Spinal cord (tissue), 10 donors: Measurements from ENCODE around the gene PTDSS2. TPM values are rescaled to one million over a fixed set of nuclear protein-coding genes. Genes with fewer than 3 reads are reported as not detected.

Experiments
- DNase-seq, 6 donors: peaks; one replicate each; pipeline versions ENCODE4 v3.0.0 to v3.0.0-alpha.2; 2013 to 2015; ENCODE audit warnings: low spot score in 6 of 6, low read depth in 4 of 6
- H3K27ac ChIP-seq: one replicate; pipeline ENCODE4 v1.5.1; 2013; ENCODE audit warnings: low read depth, low read length, control low read depth
- H3K27me3 ChIP-seq: one replicate; pipeline ENCODE4 v1.6.1; 2013; ENCODE audit warnings: low read length; ENCODE audit not compliant: control insufficient read depth, insufficient read depth
- H3K36me3 ChIP-seq: one replicate; pipeline ENCODE4 v1.6.1; 2013; ENCODE audit warnings: low read length; ENCODE audit not compliant: control insufficient read depth, insufficient read depth
- H3K4me1 ChIP-seq: one replicate; pipeline ENCODE4 v1.6.1; 2013; ENCODE audit warnings: low read length; ENCODE audit not compliant: control insufficient read depth, insufficient read depth
- H3K4me3 ChIP-seq: one replicate; pipeline ENCODE4 v1.5.1; 2013; ENCODE audit warnings: low read depth, low read length, control low read depth
- H3K9me3 ChIP-seq: one replicate; pipeline ENCODE4 v1.6.1; 2013; ENCODE audit warnings: low read length; ENCODE audit not compliant: control insufficient read depth, insufficient read depth
- WGBS: methylation state at CpG from one replicate; pipeline ENCODE4 v1.1.5; 2013; ENCODE audit warnings: missing lambda C conversion rate; ENCODE audit not compliant: insufficient coverage; 5-methylcytosine and 5-hydroxymethylcytosine counted together
- polyA plus RNA-seq, 2 donors: library from polyadenylated mRNA; unstranded; fragments of 120-200 nt; gene quantifications; one replicate each; pipeline ENCODE4 v1.2.1, GENCODE V29; 2013; ENCODE audit not compliant: insufficient read length in 2 of 2
- total RNA-seq, 2 donors: library from RNA; depleted of rRNA in 1 of 2; stranded (reverse); fragments of 120-200 nt in 1 of 2; fragments of >200 nt in 1 of 2; gene quantifications; one replicate each; pipeline versions ENCODE4 v1.2.3 to v1.2.4, GENCODE V29; 2013 to 2014
- donor health status: healthy.

PTDSS2 gene
- total and polyA plus RNA-seq, 4 donors, result 17.9 to 62.7 (median 40.2) TPM

DNA sequence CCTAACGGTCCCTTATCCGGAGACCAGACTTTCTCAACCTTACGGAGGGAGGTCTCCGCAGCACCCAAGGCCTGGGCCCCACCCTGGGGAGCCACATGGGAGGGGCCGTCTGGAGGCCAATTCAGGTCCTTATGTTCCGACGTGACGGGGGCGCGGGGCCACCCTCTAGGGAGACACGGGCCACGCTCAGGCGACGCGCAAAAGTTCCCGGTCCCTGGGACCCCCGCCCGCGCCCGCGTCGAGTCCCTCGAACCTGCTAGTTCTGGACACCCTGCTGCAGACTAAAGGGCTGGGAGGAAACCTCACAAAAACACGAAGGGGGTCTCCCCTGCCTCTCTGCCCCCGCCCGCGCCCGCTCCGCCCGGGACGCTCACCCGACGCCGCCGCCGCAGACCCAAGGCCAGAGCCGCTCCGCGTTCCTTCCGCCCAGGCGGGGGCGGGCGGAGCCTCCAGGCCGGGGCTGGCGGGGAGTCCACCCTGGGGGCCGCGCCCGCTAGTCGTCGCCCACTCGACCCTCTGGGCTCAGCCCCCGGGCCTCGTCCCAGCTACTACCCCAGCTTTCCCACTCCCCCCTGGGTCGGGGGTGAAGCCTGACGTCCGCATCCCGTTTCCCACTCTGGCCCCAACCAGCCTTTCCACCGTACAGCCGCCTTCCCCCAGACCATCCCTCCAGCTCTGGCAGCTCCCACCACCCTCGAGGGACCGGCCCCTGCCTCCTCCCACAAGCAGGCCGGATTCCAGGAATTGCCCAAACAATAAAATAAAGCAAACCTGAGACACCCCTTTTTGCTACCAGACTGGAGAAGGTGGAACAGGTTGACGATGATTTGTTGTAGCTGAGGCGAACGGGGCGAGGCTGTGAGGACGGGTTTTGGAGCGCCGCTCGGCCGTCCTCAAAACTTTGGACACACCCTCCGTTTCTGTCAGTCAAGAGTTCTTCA lies 54.2 kb downstream of the PTDSS2 start:
- Histone ChIP-seq H3K9me3 (no peaks in the 10 kb centered on the region), H3K4me1 (peaks cover 47% of the 10 kb centered on the region), H3K27ac (peak overlapping the region; percentile 40), H3K27me3 (no peaks in the 10 kb centered on the region), H3K36me3 (peaks cover 54% of the 10 kb centered on the region), H3K4me3 (peak overlapping the region; percentile 27)
- no peak for DNase-seq
- WGBS, result 23% methylated on average over 70 of the region's 72 CpGs

DNA sequence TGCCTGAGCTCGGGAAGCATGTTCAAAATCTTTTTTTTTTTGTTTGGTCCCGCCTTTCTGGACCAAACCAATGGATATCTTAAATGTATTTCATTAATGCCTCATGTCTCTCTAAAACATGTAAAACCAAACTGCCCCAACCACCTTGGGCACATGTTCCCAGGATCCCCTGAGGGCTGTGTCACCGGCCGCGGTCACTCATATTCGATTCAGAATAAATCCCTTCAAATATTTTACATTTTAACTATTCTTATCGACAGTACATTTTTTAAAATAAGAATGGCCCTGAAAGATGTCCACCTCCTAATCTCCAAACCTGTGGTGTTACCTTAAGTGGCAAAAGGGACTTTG lies 54.9 kb downstream of the PTDSS2 start:
- Histone ChIP-seq H3K36me3 (peaks cover 54% of the 10 kb centered on the region), H3K4me3 (peak overlapping the region; percentile 27), H3K9me3 (no peaks in the 10 kb centered on the region), H3K27ac (no peak overlapping the region), H3K4me1 (peaks cover 47% of the 10 kb centered on the region), H3K27me3 (no peaks in the 10 kb centered on the region)
- 60% methylated on average over 1 of the region's 7 CpGs for WGBS
- DNase-seq, result no peak

DNA sequence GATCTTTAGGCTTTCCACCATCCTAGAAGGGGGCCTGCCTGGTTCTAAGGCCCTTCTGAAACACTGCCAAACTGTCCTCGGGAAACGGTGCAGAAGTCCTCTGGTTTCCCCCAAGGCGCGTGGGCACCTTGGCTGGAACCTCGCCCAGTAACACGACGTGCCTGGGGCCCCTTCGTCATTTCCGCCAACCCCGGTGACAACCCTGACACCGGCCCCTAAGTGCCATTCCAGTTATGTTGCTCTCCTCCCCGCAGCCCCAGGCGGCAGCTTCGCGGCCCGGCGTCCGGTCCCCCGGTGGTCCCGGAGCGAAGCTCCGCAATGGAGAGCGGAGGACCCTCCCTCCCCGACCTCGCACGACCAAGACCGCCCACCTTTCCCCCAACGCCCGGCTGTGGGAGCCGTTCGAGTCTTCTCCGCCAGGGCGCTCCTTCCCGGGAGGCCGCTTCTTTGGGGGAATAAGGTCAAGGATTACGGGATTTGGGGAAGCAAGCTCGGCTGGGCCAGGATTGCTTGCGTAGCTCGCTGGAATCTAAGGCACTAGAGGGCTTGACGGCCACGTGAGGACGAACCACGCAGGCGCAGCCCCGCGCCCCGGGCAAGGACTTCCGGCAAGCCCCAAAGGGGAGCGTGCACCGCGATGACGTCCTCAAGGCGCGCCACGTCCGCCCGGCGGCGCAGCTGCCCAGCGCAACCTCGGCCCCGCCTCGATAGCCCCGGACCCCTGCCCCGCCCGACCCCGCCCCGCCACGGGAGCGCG lies 56.3 kb downstream of the PTDSS2 start:
- DNase-seq, result peak; percentile 88 to 99 (median 92)
- Histone ChIP-seq H3K27me3 (no peaks in the 10 kb centered on the region), H3K27ac (peak overlapping the region; percentile 99), H3K36me3 (peaks cover 51% of the 10 kb centered on the region), H3K4me1 (peaks cover 47% of the 10 kb centered on the region), H3K4me3 (peak overlapping the region; percentile 98), H3K9me3 (no peaks in the 10 kb centered on the region)
- WGBS, result 0% methylated on average over 65 of the region's 71 CpGs

DNA sequence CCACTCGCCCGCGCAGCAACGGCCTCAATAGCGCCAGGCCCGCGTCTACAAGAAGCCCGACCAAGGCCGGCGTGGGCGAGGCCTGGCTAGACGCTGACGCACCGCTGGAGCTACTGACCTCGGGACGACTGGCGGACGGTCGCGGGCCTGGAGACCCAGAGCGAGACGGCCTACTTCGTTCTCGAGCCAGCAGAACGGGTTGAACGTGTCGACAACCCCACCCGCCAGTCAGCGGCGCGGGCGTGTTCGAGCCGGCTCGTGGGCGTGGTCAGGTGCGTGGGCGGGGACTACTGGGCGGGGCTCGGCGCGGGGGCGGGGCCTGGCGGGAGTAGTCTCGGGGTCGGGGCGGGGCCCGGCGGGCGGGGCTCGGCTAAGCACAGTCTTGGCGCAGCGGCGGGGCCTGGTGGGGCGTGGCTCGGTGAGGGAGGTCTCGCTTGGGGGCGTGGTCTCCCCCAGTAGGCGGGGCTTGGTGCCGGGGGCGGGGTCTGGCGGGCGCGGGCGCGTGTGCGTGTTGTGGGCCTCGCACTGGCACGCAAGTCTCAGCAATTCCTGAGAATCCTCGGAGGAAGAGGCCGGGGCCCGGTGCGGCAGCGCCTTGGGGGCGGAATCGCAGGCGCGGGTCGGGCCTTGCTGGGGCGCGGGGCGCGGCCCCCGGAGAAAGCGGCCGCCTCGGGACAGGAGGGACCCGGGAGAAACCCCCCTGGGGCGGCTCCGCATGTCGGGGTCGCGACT lies 57.1 kb downstream of the PTDSS2 start, which contains the start of gene RNH1:
TSS of gene RNH1 (minus strand) at position 248 of the 732 bp plus-strand sequence. CDS start 5,080 bp downstream, outside the sequence.
- DNase-seq, result peak in 5 of 6 donors; percentile 78 to 98 (median 89)
- peak within 1 kb of the TSS; percentile 99 for H3K27ac ChIP-seq

DNA sequence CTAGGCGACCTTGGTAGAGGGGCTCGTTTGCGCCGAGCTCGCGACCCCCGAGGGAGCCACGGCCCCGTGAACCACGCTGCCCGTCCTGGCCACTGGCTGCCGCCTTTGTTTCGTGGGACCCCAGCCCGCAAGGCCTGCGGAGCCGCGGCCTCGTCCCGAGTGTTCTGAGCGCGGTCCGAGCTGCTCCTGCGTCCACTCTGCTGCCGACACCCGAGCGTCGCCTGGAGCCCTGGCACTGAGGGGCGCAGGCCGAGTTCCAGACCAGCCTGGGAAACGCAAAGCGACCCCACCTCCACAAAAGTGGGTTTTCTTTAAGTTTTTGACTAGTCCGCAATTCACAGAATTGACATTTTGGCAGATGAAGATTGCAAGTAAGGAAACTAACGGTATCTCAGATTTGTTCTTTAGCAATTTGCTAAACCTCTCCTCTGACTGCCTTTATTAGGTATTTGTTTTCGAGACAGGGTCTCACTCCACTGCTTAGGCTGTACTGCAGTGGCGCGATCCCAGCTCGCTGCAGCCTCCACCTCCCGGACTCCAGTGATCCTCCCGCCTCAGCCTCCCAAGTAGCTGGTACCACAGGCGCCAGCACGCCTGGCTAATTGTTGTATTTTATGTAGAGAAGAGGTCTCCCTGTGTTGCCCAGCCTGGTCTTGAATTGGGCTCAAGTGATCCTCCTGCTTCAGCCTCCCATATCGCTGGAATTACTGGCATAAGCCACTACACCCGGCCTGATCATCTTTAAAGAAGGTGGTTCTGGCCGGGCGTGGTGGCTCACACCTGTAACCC lies 57.8 kb downstream of the PTDSS2 start:
- peaks cover 37% of the 10 kb centered on the region for H3K4me1 ChIP-seq
- H3K27ac ChIP-seq, result peak overlapping the region; percentile 64
- H3K4me3 ChIP-seq, result peak overlapping the region; percentile 98
- DNase-seq, result peak in 1 of 6 donors; percentile 5
- no peaks in the 10 kb centered on the region for H3K9me3 ChIP-seq
- H3K36me3 ChIP-seq, result peaks cover 50% of the 10 kb centered on the region
- H3K27me3 ChIP-seq, result no peaks in the 10 kb centered on the region
- WGBS, result 22% methylated on average over 34 of the region's 45 CpGs

More for the DNA sequence above, 57.1 kb downstream of the PTDSS2 start, which contains the start of gene RNH1:
- under 1% methylated on average over 92 of the region's 93 CpGs for WGBS
- Histone ChIP-seq H3K27me3 (no peaks in the 10 kb centered on the region), H3K4me3 (peak within 1 kb of the TSS; percentile 98), H3K9me3 (no peaks in the 10 kb centered on the region), H3K36me3 (peaks cover 51% of the 10 kb centered on the region), H3K4me1 (peaks cover 44% of the 10 kb centered on the region)

DNA sequence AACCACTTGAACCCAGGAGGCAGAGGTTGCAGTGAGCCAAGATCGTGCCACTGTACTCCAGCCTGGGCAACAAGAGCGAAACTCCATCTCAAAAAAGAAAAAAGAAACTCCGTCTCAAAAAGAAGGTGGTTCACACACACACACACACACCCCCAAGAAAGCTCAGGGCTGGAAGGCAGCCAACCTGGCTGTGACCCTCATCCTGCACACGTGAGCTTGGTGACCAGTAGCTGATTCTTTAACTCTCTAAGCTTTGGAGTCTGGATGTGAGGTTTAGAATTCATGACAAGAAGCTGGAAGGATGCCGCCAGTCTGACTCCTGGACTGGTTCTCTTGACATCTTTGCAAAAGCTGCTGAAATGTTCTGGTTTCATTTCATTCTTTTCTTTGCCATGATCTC lies 58.9 kb downstream of the PTDSS2 start:
- no peak overlapping the region for H3K27ac ChIP-seq
- H3K4me3 ChIP-seq, result no peak overlapping the region
- H3K27me3 ChIP-seq, result no peaks in the 10 kb centered on the region
- H3K4me1 ChIP-seq, result peaks cover 34% of the 10 kb centered on the region
- no peaks in the 10 kb centered on the region for H3K9me3 ChIP-seq
- peaks cover 57% of the 10 kb centered on the region for H3K36me3 ChIP-seq
- WGBS, result 81% methylated on average over 3 of the region's 5 CpGs
- DNase-seq, result no peak

DNA sequence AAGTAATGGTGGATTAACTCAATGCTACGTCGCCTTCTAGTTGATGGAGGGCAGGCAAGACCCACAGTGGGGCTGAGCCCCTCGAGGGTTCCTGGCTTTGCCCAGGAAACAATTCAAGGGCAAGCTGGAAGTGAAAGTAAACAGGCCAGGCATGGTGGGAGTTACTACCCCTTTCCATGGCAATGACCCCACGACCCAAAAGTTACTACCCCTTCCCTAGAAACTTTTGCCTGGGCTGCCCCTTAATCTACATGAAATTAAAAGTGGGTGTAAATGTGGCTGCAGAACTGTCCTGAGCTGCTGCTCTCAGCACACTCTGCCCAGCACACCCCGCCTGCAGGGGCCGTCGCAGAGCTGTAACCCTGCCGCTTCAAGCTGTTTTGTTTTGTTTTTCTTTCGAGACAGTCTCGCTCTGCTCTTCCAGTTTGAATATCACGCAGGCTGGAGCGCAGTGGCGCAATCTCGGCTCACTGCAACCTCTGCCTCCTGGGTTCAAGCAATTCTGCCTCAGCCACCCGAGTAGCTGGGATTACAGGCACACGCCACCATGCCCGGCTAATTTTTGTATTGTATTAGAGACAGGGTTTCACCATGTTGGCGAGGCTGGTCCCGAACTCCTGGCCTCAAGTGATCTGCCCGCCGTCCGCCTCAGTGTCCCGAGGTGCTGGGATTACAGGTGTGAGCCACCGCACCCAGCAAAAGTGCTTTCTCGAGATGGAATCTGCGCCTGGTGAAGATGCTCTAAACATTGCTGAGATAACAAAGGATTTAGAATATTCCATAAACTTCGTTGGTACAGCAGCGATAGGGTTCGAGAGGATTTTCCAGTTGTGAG lies 62.9 kb downstream of the PTDSS2 start:
- H3K9me3 ChIP-seq, result peaks cover 7% of the 10 kb centered on the region
- no peak for DNase-seq
- H3K36me3 ChIP-seq, result peaks cover 61% of the 10 kb centered on the region
- H3K4me1 ChIP-seq, result peaks cover 3% of the 10 kb centered on the region
- no peaks in the 10 kb centered on the region for H3K27me3 ChIP-seq
- WGBS, result 93% methylated on average over 26 of the region's 29 CpGs
- H3K27ac ChIP-seq, result no peak overlapping the region
- H3K4me3 ChIP-seq, result no peak overlapping the region

DNA sequence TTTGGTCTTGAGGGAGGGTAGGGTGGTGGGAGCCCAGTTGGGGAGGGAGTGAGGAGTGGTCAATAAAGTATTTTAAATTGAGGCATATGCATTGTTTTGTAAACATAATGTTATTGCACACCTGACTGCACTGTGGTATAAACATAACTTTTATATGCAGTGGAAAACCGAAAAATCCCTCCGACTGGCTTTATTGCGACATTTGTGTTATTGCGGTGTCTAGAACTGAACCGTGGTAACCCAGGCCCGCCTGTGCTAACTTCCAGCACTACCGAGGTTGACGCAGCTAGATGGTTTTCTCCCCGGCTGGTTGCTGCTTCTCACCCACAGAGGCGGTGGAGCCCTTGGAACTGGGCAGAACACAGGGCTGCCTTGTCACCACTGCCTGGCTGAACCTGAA lies 64.5 kb downstream of the PTDSS2 start:
- no peak for DNase-seq
- Histone ChIP-seq H3K27ac (no peak overlapping the region), H3K4me1 (peaks cover 6% of the 10 kb centered on the region), H3K9me3 (peaks cover 7% of the 10 kb centered on the region), H3K4me3 (no peak overlapping the region), H3K36me3 (peaks cover 50% of the 10 kb centered on the region), H3K27me3 (no peaks in the 10 kb centered on the region)
- 95% methylated on average over 10 of the region's 10 CpGs for WGBS
